GM10847 (cell line): ENCODE measurements around the gene GNLY.

ENCODE experiments used
- POLR2A ChIP-seq: IDR thresholded peaks from 2 replicates; pipeline ENCODE4 v1.6.1; 2011; ENCODE audit not compliant: insufficient read length; ENCODE audit errors: extremely low read depth

Gene GNLY

DNA sequence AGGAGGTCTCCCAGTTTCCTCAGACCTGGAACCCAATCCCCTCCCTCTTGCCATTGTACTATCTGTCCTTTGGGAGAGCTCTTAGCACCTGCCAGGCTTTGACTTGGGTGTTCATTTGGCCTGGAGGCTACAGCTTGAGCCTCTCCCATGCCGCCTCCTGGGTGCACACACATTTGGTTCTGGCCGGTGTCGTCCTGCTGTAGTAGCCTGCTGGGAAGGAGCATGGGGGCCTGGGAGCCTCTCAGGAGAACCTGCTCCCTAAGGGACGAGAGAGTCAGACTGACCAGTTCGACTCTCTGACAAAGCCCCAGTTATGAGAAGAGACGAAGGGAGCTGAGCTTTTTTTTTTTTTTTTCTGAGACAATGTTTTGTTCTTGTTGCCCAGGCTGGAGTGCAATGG lies 18.7 kb upstream of the GNLY start:
- no peak for TF ChIP-seq POLR2A

DNA sequence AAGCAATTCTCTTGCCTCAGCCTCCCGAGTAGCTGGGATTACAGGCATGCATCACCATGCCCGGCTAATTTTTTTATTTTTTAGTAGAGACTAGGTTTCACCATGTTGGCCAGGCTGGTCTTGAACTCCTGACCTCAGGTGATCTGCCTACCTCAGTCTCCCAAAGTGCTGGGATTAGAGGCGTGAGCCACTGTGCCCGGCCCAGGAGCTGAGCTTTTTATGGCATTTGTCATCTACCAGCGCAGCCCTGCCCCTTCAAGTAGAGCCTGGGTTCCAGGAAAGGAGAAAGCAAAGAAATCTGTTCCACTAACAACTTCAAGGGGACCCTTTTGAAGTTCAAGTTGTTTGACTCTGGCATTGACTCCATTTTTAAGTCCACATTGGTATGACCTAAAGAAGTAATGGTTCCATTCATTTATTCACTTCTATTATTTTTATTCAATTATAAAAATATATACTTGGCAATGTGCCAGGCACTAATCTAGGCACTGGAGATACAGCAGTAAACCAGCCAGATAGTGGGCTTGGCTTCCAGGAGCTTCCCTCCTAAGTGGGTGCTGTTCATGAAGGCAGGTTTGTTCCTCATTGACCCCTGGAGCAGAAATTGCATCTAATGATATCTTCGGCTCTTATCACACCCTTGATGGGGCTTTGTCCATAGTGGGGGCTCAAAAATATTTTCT lies 18.2 kb upstream of the GNLY start:
- no peak for TF ChIP-seq POLR2A

DNA sequence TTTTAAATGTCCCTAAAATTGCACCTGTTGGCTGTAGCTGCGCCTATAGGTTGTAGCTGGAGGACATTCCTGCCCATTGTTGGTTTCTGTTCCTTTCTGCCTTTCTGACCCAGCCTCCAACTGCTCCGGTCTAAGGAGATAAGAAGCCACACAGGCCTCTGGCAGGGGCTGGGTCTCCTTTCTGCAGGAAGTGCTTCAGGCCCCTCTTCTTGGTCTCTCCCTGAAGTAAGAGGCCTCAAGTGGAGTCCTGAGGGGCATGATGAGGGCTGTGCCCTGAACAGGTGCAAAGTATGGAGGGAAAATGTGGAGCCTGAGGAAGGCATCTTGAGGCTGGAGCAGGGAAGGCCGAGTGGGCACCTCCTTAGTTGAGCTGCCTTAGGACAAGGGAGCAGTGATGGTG lies 15.8 kb upstream of the GNLY start:
- no peak for TF ChIP-seq POLR2A

DNA sequence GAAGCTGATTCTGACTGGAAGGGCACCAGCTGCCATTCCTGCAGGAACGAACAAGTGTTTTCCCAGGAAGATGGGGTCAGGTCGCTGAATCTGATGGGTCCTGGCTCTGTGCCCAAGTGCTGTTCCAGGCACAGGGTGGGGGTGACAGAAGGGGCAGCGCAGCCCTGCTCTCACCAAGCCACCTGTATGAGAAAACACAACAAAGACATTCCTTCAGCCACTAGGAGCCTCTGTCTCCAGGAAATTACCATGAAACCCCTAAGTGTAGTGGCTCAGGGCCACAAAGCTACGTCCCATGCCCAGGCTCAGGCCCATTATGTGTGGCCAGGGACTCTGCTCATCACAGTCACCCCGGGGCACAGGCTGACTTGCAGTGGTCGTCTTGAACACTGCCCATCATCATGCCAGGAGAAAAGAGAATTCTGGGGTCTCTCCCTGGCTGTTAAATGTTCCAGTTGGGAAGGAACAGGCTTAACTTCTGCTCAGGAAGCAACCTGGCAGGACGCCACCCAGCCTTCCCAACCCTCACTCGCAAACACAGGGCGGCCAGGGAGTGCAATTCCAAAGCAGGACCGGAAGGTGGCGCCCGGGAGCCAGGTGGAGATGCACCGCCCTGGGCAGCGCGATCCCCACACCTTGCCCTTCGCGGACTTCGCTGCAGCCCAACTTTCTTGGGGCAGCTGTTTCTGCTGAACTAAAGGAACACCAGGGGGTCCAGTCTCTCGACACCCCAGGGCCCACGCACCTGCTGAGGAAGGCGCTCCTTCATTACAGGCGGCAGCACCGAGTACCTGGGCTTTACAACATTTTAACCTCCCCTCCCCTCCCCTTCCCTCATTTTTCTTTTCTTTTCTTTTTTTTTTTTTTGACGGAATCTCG lies 15.1 kb upstream of the GNLY start:
- TF ChIP-seq POLR2A = no peak

DNA sequence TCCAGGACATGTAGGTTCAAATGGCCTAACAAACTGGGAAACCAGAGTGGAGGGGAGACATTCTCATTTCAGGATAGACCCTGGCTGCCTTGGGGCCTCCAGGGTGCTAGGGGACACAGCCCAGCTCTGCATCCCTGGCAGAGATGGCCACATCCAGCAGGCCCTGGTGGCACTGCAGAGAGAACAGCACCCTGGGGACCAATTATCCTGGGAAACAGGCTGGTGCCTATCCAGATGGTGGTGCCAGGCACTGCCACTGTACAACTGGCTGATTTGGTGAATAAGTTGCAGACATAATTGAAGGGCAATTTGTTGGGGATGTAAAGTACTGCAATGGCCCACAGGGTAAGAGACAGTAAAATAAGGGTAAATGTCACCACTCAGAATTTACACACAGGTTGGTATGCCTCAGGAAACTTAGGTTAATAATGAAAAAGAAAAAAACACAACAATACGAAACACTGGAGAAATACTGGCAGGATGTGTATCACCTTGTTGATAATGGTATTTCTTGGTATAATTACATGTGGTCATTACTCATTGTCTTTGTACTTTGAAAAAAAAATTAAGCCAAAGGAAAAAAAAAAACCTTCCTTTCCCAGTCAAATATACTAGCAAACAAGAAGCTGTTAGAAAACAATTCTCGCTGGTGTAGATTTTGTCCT lies 13.3 kb upstream of the GNLY start:
- TF ChIP-seq POLR2A = no peak

DNA sequence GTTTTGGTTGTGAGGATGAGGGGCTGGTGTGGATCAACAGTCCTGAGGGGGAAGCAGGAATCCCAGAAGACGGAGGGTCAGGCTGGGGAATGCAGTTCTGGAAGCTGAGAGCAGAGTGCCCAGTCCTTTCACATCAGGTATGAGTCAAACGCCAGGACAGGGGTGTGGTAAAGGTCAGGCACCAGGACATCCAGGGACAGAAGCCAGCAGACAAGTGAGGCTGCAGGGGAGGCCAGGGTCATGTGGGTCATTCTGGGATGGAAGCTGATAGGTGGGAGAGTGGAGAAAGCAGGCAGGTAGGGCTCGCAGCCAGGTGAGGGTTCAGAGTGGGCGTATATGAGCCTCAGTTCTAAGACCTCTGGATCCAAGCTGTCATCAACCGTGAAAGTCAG lies 12.8 kb upstream of the GNLY start:
- no peak for TF ChIP-seq POLR2A

DNA sequence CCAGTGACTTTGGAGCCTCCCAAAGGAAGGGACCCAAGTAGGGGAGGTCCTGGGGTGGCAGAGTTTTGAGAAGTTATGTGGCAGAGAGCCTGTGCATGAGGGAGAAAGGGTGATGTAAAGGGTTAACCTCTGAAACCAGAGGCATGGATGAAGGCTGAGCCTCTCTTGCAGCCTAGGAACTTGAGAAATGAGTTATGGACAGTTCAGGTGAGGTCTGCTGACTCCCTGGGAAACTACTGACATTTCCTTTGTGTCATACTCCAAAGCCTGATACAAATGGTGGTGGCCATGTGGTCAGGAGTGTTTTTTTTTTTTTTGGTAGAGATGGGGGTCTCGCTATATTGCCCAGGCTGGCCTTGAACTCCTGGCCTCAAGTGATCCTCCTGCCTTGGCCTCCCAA lies 12.4 kb upstream of the GNLY start:
- no peak for TF ChIP-seq POLR2A

DNA sequence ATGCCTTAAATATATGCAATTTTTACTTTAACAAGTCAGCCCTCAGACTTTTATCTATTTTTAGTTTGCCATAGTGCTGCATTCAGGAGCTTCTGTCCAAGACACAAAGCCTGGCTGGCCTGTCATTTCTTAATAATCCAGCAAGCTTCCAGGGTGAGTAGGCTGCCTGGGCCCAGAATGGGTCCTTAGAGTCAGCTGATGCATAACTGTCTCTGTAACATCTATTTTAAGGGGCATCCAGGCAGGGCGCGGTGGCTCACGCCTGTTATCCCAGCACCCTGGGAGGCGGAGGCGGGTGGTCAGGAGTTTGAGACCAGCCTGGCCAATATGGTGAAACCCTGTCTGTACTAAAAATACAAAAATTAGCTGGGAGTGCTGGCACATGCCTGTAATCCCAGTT lies 11.8 kb upstream of the GNLY start:
- no peak for TF ChIP-seq POLR2A

DNA sequence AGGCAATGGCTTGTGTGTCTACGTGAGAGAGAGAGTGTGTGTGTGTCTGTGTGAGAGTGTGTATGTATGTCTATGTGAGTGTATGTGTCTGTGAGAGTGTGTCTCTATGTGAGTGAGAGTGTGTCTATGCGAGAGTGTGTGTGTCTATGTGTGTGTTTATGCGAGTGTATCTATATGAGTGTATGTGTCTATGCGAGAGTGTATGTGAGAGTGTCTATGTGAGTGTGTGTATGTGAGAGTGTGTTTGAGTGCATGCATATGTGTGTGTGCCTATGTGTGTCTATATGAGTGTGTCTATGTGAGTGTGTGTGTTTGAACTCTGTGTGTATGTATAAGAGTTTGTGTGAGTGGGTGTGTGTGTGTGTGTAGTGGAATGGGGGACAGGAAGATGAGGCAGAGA lies 9.8 kb upstream of the GNLY start:
- no peak for TF ChIP-seq POLR2A

DNA sequence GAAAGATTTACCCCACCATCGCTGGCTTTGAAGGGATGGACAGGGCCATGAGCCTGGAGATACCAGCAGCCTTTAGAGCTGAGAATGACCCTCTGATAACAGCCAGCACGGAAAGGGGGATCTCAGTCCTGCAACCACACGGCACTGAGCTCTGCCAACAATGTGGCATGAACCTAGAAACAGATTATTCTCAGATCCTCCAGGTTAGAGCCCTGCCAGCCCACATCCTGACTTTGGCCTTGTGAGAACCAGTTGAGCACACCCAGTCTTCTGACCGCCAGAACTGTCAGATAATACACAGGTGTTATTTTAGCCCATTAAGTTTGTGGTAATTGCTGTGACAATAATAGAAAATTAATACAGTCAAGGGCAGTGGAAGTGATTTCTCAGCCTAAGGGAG lies 9.4 kb upstream of the GNLY start:
- TF ChIP-seq POLR2A = no peak

DNA sequence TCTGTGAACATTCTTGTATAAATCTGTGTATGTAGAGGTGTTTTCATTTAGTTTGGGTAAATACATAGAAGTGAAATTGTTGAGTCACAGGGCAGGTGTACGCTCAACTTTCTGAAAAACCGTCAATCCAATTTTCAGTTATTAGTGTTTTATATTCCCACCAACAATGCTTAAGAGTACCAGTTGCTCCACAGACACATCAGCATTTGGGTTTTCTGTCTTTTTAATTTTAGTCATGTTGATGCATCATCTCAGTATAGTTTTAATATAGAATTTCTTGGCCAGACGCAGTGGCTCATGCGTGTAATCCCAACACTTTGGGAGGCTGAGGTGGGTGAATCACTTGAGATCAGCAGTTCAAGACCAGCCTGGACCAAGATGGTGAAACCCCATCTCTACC lies 3.2 kb upstream of the GNLY start:
- TF ChIP-seq POLR2A = no peak

DNA sequence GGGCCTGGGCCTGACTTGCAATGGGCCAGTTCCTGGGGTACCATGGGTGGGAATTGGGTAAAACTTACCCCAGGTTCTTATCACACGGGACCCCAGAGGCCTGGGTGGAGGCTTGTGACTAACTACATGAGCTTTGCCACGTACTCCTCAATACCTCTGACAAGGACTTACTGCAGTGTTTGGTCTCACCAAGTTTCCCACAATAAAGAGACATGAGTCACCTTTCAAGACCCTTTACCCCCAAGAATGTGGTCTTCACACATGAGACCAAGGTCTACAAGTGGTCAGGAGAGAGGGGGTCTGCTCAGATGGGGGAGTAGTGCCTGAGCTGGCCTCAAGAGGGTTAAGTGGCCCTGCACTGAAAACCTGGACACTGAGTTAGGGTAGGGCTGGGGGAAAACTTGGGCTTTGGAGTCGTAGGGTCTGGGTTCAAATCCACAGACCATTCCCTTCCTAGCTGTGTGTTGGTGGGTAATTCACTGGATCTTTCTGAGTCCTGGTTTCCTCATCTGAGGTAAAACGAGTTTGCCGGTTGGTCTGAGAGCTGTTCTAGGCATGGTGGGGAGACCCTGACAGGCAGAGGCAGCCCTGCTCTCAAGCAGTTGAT lies 2.0 kb upstream of the GNLY start:
- no peak for TF ChIP-seq POLR2A

DNA sequence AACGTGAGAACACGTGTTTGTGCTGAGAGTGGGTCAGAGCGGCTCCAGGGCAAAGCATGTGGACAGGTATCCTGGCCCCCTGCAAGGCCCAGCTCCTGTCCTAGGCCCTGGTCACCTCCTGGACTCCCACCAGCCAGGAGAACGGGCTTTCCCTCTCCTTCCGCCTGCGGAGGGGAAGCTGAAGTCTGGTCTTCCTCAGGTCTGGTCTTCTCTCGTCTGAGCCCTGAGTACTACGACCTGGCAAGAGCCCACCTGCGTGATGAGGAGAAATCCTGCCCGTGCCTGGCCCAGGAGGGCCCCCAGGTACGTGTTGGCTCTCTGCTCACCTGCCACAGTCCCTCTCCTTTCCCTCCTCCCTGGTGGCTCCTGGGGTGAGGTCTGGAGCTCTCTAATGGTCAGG lies 963 bp downstream of the GNLY start:
- no peak for TF ChIP-seq POLR2A

DNA sequence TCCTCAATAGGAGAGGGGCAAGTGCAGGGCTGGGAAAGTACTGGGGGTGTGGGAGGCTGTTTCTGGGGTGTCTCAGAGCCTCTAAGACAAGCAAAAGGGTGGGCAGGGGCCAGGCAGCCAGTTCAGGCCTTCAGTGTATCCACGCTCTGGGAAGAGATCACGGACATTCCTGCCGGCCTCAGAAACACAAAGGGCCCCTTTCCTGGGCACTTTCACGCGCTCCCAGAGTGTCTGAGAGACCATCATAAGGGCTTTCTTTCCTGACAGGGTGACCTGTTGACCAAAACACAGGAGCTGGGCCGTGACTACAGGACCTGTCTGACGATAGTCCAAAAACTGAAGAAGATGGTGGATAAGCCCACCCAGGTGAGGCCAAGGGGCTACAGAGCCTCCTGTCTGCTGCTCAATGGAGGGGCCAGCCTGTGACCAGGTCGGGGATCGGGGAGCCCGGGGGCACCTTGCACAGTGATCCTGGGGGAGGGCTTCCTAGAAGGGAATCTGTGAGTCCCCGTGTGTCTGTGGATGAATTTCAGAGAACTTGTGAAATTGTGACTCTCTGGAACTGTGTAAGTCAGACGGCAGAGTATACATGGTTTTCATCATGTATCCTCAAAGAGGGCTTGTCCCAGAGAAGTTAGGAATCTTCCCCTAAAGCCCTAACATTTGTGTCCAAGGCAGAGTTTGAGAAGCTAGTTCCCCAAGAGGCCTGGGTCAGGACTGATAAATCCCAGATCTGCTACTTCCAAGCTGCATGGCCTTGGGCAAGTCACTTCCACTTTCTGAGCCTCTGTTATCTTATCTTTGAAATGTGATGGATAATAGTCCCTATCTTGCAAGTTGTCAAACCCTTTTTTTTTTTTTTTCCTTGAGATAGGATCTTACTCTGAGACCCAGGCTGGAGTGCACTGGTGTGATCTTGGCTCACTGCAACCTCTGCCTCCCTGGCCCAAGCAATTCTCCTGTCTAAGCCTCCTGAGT lies 1.8 kb downstream of the GNLY start:
- no peak for TF ChIP-seq POLR2A

DNA sequence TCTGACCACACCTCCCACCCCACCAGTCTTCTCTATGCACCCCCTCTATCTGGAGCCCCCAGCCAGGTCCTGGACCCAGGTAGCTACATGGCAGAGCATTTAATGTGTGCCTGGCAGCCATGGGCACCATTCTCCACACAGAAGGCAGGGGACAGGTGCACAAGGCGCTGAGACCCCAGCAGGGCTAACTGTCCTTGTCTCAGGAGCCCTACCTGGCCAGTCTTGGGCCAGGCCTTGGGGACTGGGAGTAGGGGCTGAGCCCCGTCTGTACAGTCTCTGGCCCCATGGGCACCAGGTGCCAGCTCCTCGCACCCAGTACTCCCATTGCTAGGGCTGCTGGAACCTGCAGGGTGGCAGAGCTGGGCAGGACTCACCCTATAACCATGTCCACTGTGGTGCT lies 2.9 kb downstream of the GNLY start:
- no peak for TF ChIP-seq POLR2A
